ENCODE measurements around the gene PSMB2.

Gene PSMB2

GRCh38 chr1:35560256-35561225, 80.8 kb downstream of the PSMB2 start:
- TF ChIP-seq ZXDB (tag by site-specific recombination; IDR thresholded peaks at IDR 0.05) (no peak), ZNF157 (tag by site-specific recombination; IDR thresholded peaks at IDR 0.05) (no peak), ZEB2 (tag by site-specific recombination; IDR thresholded peaks at IDR 0.05) (no peak), ZNF391 (tag by site-specific recombination; IDR thresholded peaks at IDR 0.05; ENCODE audit: borderline replicate concordance, low read depth) (no peak), ZNF2 (tag by site-specific recombination; IDR thresholded peaks at IDR 0.05) (no peak), ZNF776 (tag by site-specific recombination; IDR thresholded peaks at IDR 0.05; ENCODE audit: borderline replicate concordance) (no peak), ZNF660 (tag by site-specific recombination; IDR thresholded peaks at IDR 0.05) (no peak), ZNF416 (tag by site-specific recombination; IDR thresholded peaks at IDR 0.05) (no peak), ZNF433 (tag by site-specific recombination; IDR thresholded peaks at IDR 0.05; ENCODE audit: low read depth) (no peak), KLF10 (tag by site-specific recombination; IDR thresholded peaks at IDR 0.05) (no peak), WT1 (tag by site-specific recombination; IDR thresholded peaks at IDR 0.05) (no peak), ZNF621 (tag by site-specific recombination; IDR thresholded peaks at IDR 0.05) (no peak), ZNF350 (tag by site-specific recombination; IDR thresholded peaks at IDR 0.05) (no peak), ZNF560 (tag by site-specific recombination; IDR thresholded peaks at IDR 0.05; ENCODE audit: borderline replicate concordance) (no peak), GLI2 (tag by site-specific recombination; IDR thresholded peaks at IDR 0.05; ENCODE audit: borderline replicate concordance, low read depth) (no peak), ZFP3 (tag by site-specific recombination; IDR thresholded peaks at IDR 0.05; ENCODE audit: low read depth) (no peak), BCL11A (tag by site-specific recombination; IDR thresholded peaks at IDR 0.05; ENCODE audit: low read depth) (no peak), ZNF791 (tag by site-specific recombination; IDR thresholded peaks at IDR 0.05) (no peak), ZNF133 (tag by site-specific recombination; IDR thresholded peaks at IDR 0.05) (no peak)
- peaks cover 10% of the 10 kb centered on the region for H3K4me1 ChIP-seq (ENCODE audit: control insufficient read depth, insufficient read depth, low read length)
- ChIA-PET CTCF (interaction anchor here (1.5 kb wide), 1 partner anchor 167 kb away, joined by 4 read pairs; no protein-coding TSS in a partner anchor), POLR2A (interaction anchor here (1.6 kb wide), 1 partner anchor 155 kb away, joined by 4 read pairs; no protein-coding TSS in a partner anchor)
- H3K36me3 ChIP-seq (ENCODE audit: control insufficient read depth in 2 of 2, insufficient read depth in 1 of 2, low read length in 2 of 2): peaks cover 0 to 63% of the 10 kb centered on the region in 2 experiments; a peak in 2 of 3 replicates
- H3K27ac ChIP-seq (ENCODE audit: extremely low read depth, low read depth, low read length): no peak overlapping the region
- H3K4me3 ChIP-seq (ENCODE audit: low read depth, low read length): no peak overlapping the region
- H3K9me3 ChIP-seq (ENCODE audit: control insufficient read depth, insufficient read depth, low read depth, low read length): no peaks in the 10 kb centered on the region

- POLR2A ChIA-PET: interaction anchor here (0.9 to 1.6 kb wide), 2 partner anchors 23 to 156 kb away, joined by 3 to 4 read pairs; no protein-coding TSS in a partner anchor
- peak; percentile 71 for TF ChIP-seq PATZ1 (tag by site-specific recombination; IDR thresholded peaks at IDR 0.05)
- peak; percentile 66 for TF ChIP-seq ZNF600 (tag by site-specific recombination; IDR thresholded peaks at IDR 0.05)
- TF ChIP-seq GLIS2 (tag by site-specific recombination; IDR thresholded peaks at IDR 0.05): peak; percentile 40; the same call in 1 of the 2 replicates
- TF ChIP-seq ZNF596 (tag by site-specific recombination; IDR thresholded peaks at IDR 0.05): no peak
- TF ChIP-seq MYNN (tag by site-specific recombination; IDR thresholded peaks at IDR 0.05; ENCODE audit: borderline replicate concordance): no peak
- TF ChIP-seq PRDM6 (tag by site-specific recombination; IDR thresholded peaks at IDR 0.05): no peak
- 0 out of 2 replicates have a peak, but pooled peaks have one; percentile 16 for TF ChIP-seq ZNF398 (tag by site-specific recombination; IDR thresholded peaks at IDR 0.05)
- 0 out of 2 replicates have a peak, but pooled peaks have one; percentile 17 for TF ChIP-seq GLIS1 (tag by site-specific recombination; IDR thresholded peaks at IDR 0.05)
Measured at GRCh38 chr1:35559317-35559944, 81.9 kb downstream of the PSMB2 start.

More at GRCh38 chr1:35559317-35559944, 81.9 kb downstream of the PSMB2 start:
- no peaks in the 10 kb centered on the region for H3K9me3 ChIP-seq (ENCODE audit: control insufficient read depth, insufficient read depth, low read depth, low read length)
- H3K4me1 ChIP-seq (ENCODE audit: control insufficient read depth, insufficient read depth, low read length): peaks cover 20% of the 10 kb centered on the region
- H3K36me3 ChIP-seq (ENCODE audit: control insufficient read depth in 2 of 2, insufficient read depth in 1 of 2, low read length in 2 of 2): peaks cover 0 to 53% of the 10 kb centered on the region in 2 experiments; a peak in 2 of 3 replicates
- no peak overlapping the region for H3K4me3 ChIP-seq (ENCODE audit: low read depth, low read length)
- H3K27ac ChIP-seq (ENCODE audit: extremely low read depth, low read depth, low read length): no peak overlapping the region
- CTCF ChIA-PET: interaction anchor here (0.5 to 1.5 kb wide), 4 partner anchors 9 to 590 kb away, joined by 3 to 4 read pairs (median 4); partner anchors contain the start of gene TRAPPC3

Data from HEK293 (cell line).